Measurements from ENCODE around the gene ZXDC. TPM values are rescaled to one million over a fixed set of nuclear protein-coding genes. Genes with fewer than 3 reads are reported as not detected.

The ZXDC gene
- total RNA-seq, 2 donors from 2014 or later = 18.9 to 25.5 TPM

DNA sequence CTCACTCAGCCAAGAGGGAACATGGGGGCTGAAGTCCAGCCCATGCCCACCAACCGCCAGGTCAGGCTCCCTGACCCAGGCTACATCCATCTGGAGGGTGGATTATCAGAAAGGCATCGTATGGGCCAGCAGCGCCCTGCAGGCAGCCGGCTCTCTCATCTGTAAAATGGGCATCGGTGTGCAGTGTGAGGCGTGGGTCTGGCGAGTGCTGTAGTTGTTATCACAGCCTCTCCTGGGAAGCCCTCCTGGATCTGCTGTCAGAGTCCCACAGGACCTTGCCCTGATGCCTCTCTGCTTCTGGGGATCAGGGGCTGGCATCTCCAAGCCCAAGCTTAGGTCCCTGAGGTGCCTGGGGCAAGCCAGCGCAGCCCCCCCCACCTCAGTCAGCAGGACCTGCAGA lies 53.6 kb downstream of the ZXDC start:
- H3K27ac ChIP-seq = no peak overlapping the region
- no peak overlapping the region for H3K4me3 ChIP-seq
- H3K9me3 ChIP-seq = peaks cover 0 to 13% of the 10 kb centered on the region in 2 donors
- H3K27me3 ChIP-seq = no peaks in the 10 kb centered on the region
- no peaks in the 10 kb centered on the region for H3K4me1 ChIP-seq
- DNase-seq (ENCODE audit: low spot score) = no peak
- H3K36me3 ChIP-seq = no peaks in the 10 kb centered on the region
- TF ChIP-seq, protein P1, sequence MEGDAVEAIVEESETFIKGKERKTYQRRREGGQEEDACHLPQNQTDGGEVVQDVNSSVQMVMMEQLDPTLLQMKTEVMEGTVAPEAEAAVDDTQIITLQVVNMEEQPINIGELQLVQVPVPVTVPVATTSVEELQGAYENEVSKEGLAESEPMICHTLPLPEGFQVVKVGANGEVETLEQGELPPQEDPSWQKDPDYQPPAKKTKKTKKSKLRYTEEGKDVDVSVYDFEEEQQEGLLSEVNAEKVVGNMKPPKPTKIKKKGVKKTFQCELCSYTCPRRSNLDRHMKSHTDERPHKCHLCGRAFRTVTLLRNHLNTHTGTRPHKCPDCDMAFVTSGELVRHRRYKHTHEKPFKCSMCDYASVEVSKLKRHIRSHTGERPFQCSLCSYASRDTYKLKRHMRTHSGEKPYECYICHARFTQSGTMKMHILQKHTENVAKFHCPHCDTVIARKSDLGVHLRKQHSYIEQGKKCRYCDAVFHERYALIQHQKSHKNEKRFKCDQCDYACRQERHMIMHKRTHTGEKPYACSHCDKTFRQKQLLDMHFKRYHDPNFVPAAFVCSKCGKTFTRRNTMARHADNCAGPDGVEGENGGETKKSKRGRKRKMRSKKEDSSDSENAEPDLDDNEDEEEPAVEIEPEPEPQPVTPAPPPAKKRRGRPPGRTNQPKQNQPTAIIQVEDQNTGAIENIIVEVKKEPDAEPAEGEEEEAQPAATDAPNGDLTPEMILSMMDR (IDR thresholded peaks at IDR 0.05) = no peak

- Histone ChIP-seq H3K9me3 (peaks cover 0 to 13% of the 10 kb centered on the region in 2 donors), H3K4me1 (no peaks in the 10 kb centered on the region), H3K27me3 (no peaks in the 10 kb centered on the region), H3K4me3 (no peak overlapping the region), H3K36me3 (no peaks in the 10 kb centered on the region), H3K27ac (no peak overlapping the region)
- no peak for DNase-seq (ENCODE audit: low spot score)
- TF ChIP-seq, protein P1 (IDR thresholded peaks at IDR 0.05) = no peak
Observed at GRCh38 chr3:126421573-126422119, 54.0 kb downstream of the ZXDC start.

- H3K27ac ChIP-seq = no peak overlapping the region
- TF ChIP-seq, protein P1 (IDR thresholded peaks at IDR 0.05) = no peak
- no peak overlapping the region for H3K4me3 ChIP-seq
- H3K9me3 ChIP-seq = no peaks in the 10 kb centered on the region
- H3K27me3 ChIP-seq = peaks cover 0 to 8% of the 10 kb centered on the region in 2 donors
- H3K4me1 ChIP-seq = no peaks in the 10 kb centered on the region
- no peak for DNase-seq (ENCODE audit: low spot score)
- no peaks in the 10 kb centered on the region for H3K36me3 ChIP-seq
Observed at GRCh38 chr3:126419886-126420786, 55.6 kb downstream of the ZXDC start.

DNA sequence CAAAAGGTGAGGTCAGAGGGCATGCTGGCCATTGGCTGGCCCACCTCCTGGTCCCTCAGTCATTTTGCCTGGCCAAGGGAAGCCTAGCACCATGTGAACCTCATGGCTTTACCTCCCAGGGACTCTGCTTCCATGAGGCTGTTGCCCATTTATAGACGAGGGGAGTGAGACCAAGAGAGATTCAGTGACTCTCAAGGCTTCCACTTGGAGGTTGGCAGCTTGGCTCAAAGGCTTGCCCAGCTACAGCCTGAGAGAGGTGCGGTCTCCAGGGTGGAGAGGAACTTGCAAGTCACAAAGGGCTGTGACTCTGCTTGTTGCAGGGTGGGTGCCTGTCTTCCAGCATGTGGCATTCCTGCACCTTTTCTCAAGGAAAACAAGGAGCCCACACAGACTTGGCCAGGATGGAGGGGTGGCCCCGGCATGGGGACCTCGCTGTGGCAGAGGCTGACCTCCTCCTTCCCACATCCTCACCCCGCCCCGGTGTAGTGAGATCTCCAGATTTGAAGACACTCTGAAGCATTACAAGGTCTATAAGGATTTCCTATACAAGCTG lies 56.5 kb downstream of the ZXDC start:
- DNase-seq (ENCODE audit: low spot score) = no peak
- no peaks in the 10 kb centered on the region for H3K9me3 ChIP-seq
- no peaks in the 10 kb centered on the region for H3K36me3 ChIP-seq
- peaks cover 0 to 8% of the 10 kb centered on the region in 2 donors for H3K27me3 ChIP-seq
- TF ChIP-seq, protein P1 (IDR thresholded peaks at IDR 0.05) = no peak
- H3K4me1 ChIP-seq = no peaks in the 10 kb centered on the region
- H3K27ac ChIP-seq = no peak overlapping the region
- H3K4me3 ChIP-seq = no peak overlapping the region

GRCh38 chr3:126418661-126419131 lies 57.0 kb downstream of the ZXDC start:
- H3K4me1 ChIP-seq = no peaks in the 10 kb centered on the region
- no peak for DNase-seq (ENCODE audit: low spot score)
- TF ChIP-seq, protein P1 (IDR thresholded peaks at IDR 0.05) = no peak

More at GRCh38 chr3:126418661-126419131, 57.0 kb downstream of the ZXDC start:
- no peaks in the 10 kb centered on the region for H3K36me3 ChIP-seq
- no peak overlapping the region for H3K27ac ChIP-seq
- H3K9me3 ChIP-seq = no peaks in the 10 kb centered on the region
- no peak overlapping the region for H3K4me3 ChIP-seq
- H3K27me3 ChIP-seq = peaks cover 0 to 8% of the 10 kb centered on the region in 2 donors

Measured in right atrium auricular region (tissue), 2 donors.